Thoracic aorta (tissue), 2 donors: ENCODE data around the gene ACIN1. TPM values are rescaled to one million over a fixed set of nuclear protein-coding genes. Genes with fewer than 3 reads are reported as not detected.

Experiments
- ATAC-seq: fragments of 150-250 bp; one replicate; pipeline ENCODE4 v1.8.0; 2017; ENCODE audit warnings: low read depth; ENCODE audit not compliant: insufficient number of reproducible peaks, low FRiP score
- DNase-seq: peaks from one replicate; pipeline ENCODE4 v3.0.0-alpha.2; 2020; ENCODE audit warnings: low spot score
- H3K27ac ChIP-seq, 2 donors: fragments of 200-600 bp; sonication (generic); 1 replicate in 1 of 2; 2 replicates in 1 of 2; pipeline ENCODE4 v1.5.1; 2016; ENCODE audit warnings: mild to moderate bottlenecking in 2 of 2, moderate library complexity in 2 of 2
- H3K27me3 ChIP-seq: fragments of 200-600 bp; sonication (generic); replicated peaks from 2 replicates; pipeline ENCODE4 v1.6.0; 2016; ENCODE audit warnings: mild to moderate bottlenecking; ENCODE audit not compliant: insufficient read depth
- H3K36me3 ChIP-seq: fragments of 200-600 bp; sonication (generic); one replicate; pipeline ENCODE4 v1.5.1; 2016
- H3K4me1 ChIP-seq, 2 donors: fragments of 200-600 bp; sonication (generic); 1 replicate in 1 of 2; 2 replicates in 1 of 2; pipeline versions ENCODE4 v1.5.1 to v1.6.0; 2016; ENCODE audit warnings: low read depth in 2 of 2, mild to moderate bottlenecking in 1 of 2; ENCODE audit not compliant: control insufficient read depth in 1 of 2
- H3K4me3 ChIP-seq: fragments of 200-600 bp; sonication (generic); 2 replicates; pipeline ENCODE4 v1.5.1; 2016; ENCODE audit warnings: mild to moderate bottlenecking
- H3K9me3 ChIP-seq: fragments of 200-600 bp; sonication (generic); 2 replicates; pipeline ENCODE4 v1.5.1; 2016
- total RNA-seq, 2 donors: library from RNA; depleted of rRNA; stranded (reverse); fragments of >200 nt; gene quantifications; one replicate each; pipeline versions ENCODE4 v1.1.0 to v1.2.3, GENCODE V29; 2016
- TF ChIP-seq, protein P1 (sequence below): fragments of 200-600 bp; sonication (generic); IDR thresholded peaks from one replicate; pipeline ENCODE4 v1.5.1; 2019; ENCODE audit warnings: antibody characterized with exemption

ACIN1 gene, protein sequence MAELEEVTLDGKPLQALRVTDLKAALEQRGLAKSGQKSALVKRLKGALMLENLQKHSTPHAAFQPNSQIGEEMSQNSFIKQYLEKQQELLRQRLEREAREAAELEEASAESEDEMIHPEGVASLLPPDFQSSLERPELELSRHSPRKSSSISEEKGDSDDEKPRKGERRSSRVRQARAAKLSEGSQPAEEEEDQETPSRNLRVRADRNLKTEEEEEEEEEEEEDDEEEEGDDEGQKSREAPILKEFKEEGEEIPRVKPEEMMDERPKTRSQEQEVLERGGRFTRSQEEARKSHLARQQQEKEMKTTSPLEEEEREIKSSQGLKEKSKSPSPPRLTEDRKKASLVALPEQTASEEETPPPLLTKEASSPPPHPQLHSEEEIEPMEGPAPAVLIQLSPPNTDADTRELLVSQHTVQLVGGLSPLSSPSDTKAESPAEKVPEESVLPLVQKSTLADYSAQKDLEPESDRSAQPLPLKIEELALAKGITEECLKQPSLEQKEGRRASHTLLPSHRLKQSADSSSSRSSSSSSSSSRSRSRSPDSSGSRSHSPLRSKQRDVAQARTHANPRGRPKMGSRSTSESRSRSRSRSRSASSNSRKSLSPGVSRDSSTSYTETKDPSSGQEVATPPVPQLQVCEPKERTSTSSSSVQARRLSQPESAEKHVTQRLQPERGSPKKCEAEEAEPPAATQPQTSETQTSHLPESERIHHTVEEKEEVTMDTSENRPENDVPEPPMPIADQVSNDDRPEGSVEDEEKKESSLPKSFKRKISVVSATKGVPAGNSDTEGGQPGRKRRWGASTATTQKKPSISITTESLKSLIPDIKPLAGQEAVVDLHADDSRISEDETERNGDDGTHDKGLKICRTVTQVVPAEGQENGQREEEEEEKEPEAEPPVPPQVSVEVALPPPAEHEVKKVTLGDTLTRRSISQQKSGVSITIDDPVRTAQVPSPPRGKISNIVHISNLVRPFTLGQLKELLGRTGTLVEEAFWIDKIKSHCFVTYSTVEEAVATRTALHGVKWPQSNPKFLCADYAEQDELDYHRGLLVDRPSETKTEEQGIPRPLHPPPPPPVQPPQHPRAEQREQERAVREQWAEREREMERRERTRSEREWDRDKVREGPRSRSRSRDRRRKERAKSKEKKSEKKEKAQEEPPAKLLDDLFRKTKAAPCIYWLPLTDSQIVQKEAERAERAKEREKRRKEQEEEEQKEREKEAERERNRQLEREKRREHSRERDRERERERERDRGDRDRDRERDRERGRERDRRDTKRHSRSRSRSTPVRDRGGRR
- 100 to 1,000 TPM; 117 to 154 TPM for total RNA-seq

GRCh38 chr14:23094666-23095195 is at the start of gene ACIN1:
Gene ACIN1 (minus strand): TSS chr14:23095136. CDS start chr14:23095112, 24 bp downstream.
- no peaks in the 10 kb centered on the region for H3K9me3 ChIP-seq
- no peaks in the 10 kb centered on the region for H3K27me3 ChIP-seq
- H3K36me3 ChIP-seq = peaks cover 39% of the 10 kb centered on the region
- peak within 1 kb of the TSS; percentile 92 to 94 for H3K27ac ChIP-seq
- DNase-seq = peak; percentile 40
- TF ChIP-seq, protein P1, sequence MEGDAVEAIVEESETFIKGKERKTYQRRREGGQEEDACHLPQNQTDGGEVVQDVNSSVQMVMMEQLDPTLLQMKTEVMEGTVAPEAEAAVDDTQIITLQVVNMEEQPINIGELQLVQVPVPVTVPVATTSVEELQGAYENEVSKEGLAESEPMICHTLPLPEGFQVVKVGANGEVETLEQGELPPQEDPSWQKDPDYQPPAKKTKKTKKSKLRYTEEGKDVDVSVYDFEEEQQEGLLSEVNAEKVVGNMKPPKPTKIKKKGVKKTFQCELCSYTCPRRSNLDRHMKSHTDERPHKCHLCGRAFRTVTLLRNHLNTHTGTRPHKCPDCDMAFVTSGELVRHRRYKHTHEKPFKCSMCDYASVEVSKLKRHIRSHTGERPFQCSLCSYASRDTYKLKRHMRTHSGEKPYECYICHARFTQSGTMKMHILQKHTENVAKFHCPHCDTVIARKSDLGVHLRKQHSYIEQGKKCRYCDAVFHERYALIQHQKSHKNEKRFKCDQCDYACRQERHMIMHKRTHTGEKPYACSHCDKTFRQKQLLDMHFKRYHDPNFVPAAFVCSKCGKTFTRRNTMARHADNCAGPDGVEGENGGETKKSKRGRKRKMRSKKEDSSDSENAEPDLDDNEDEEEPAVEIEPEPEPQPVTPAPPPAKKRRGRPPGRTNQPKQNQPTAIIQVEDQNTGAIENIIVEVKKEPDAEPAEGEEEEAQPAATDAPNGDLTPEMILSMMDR = no peak
- peak; percentile 33 for ATAC-seq
- peaks cover 19 to 33% of the 10 kb centered on the region in 2 donors for H3K4me1 ChIP-seq
- peak within 1 kb of the TSS; percentile 78 for H3K4me3 ChIP-seq

GRCh38 chr14:23143911-23144310 is 49.0 kb upstream of the ACIN1 start:
- Histone ChIP-seq H3K27me3 (no peaks in the 10 kb centered on the region), H3K27ac (peak overlapping the region in 1 of 2 donors; percentile 76), H3K4me1 (peaks cover 19 to 44% of the 10 kb centered on the region in 2 donors), H3K4me3 (no peak overlapping the region), H3K36me3 (peaks cover 13% of the 10 kb centered on the region), H3K9me3 (no peaks in the 10 kb centered on the region)
- TF ChIP-seq, protein P1 = no peak
- ATAC-seq (no peak), DNase-seq (no peak)

DNA sequence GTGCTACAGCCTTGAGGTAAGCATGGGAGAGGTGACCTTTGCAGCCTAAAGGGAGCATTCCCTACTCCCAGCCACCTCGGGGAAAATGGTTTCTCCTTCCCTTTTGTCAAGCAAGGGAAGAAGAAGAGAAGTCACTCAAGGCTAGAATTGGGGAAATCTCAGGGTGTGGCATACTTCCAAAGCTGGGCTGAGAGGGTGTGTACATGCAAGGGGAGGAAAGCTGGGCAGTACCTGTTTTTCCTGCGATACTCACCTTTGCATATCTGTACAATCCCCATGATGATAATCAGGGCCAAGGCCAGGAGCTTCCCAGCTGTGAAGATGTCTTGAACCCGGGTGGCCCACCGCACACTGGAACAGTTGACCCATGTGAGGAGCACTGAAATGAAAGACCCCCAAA is 47.9 kb upstream of the ACIN1 start:
- peaks cover 18 to 41% of the 10 kb centered on the region in 2 donors for H3K4me1 ChIP-seq
- H3K4me3 ChIP-seq = no peak overlapping the region
- H3K36me3 ChIP-seq = peaks cover 20% of the 10 kb centered on the region
- ATAC-seq (no peak), DNase-seq (no peak)
- H3K9me3 ChIP-seq = no peaks in the 10 kb centered on the region
- TF ChIP-seq, protein P1 = no peak
- H3K27ac ChIP-seq = peak overlapping the region; percentile 63 to 76
- H3K27me3 ChIP-seq = no peaks in the 10 kb centered on the region

- DNase-seq (peak; percentile 67), ATAC-seq (peak; percentile 92)
- H3K36me3 ChIP-seq = peaks cover 28% of the 10 kb centered on the region
- peak overlapping the region; percentile 2 for H3K4me3 ChIP-seq
- H3K9me3 ChIP-seq = no peaks in the 10 kb centered on the region
- TF ChIP-seq, protein P1 = no peak
- H3K27me3 ChIP-seq = no peaks in the 10 kb centered on the region
- H3K4me1 ChIP-seq = peaks cover 16 to 37% of the 10 kb centered on the region in 2 donors
- peak overlapping the region; percentile 75 to 76 for H3K27ac ChIP-seq
Measured at GRCh38 chr14:23141706-23142444, 46.9 kb upstream of the ACIN1 start.
